DMS153 (cell line): ENCODE results near the gene TSR1.
"Not testable (repeated sequence)": the region's sequence is repeated elsewhere in the genome, so short reads cannot be mapped to it uniquely, and the experiment has no call there.

Source experiments
- DNase-seq: peaks from one replicate; lab custom pipeline; 2025; lab: John Stamatoyannopoulos, UW

The TSR1 gene

GRCh38 chr17:2336852-2337543 lies 741 bp upstream of the TSR1 start, which contains the start of gene SGSM2:
Gene SGSM2 (plus strand): TSS chr17:2337501. CDS start chr17:2337689, 188 bp downstream.
- DNase-seq, result no peak

GRCh38 chr17:2335726-2336214 lies 487 bp downstream of the TSR1 start:
- DNase-seq, result no peak

- DNase-seq, result no peak
Measured at GRCh38 chr17:2331303-2331702, 5.0 kb downstream of the TSR1 start.

- DNase-seq, result no peak
Measured at GRCh38 chr17:2323629-2324314, 12.5 kb downstream of the TSR1 start.

DNA sequence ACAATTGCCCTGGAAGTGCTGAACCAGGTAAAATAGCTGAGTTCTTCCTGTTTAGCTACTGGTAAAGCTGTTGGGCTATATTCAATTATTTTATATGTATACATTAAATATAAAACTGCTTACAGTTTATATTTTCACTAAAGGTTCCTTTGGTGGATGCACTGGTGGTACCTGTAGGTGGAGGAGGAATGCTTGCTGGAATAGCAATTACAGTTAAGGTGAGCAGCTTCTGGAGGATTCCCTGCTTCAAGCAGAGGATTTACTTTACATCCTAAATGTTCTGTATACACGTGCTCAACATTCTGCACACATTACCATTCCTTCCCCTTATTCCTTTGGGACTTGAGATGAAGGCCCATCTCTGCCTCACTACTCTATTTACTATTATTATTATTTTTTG lies 14.9 kb downstream of the TSR1 start:
- no peak for DNase-seq

- no peak for DNase-seq
Measured at GRCh38 chr17:2319051-2319450, 17.2 kb downstream of the TSR1 start.

DNA sequence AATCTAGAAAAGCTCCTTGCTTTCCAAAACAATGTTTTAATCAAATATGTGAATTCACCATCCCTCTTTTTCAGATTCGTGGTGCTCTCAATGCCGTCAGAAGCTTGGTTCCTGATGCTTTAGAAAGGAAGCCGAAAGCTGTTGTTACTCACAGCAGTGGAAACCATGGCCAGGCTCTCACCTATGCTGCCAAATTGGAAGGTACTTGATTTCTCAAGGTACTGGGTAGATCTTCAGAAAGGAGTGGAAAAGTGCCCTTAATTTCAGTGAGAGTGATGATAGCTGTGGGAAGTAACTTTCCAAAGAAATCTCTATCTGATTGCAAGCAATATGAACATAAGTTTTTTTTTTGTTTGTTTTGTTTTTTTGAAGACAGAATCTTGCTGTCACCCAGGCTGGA lies 18.5 kb downstream of the TSR1 start:
- no peak for DNase-seq

DNA sequence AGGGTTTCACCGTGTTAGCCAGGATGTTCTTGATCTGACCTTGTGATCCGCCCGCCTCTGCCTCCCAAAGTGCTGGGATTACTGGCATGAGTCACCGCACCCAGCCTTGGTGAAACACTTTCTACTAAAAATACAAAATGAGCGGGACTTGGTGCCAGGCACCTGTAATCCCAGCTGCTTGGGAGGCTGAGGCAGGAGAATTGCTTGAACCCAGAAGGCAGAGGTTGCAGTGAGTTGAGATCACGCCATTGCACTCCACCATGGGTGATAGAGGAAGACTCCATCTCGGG lies 19.4 kb downstream of the TSR1 start:
- DNase-seq, result not testable (repeated sequence)

DNA sequence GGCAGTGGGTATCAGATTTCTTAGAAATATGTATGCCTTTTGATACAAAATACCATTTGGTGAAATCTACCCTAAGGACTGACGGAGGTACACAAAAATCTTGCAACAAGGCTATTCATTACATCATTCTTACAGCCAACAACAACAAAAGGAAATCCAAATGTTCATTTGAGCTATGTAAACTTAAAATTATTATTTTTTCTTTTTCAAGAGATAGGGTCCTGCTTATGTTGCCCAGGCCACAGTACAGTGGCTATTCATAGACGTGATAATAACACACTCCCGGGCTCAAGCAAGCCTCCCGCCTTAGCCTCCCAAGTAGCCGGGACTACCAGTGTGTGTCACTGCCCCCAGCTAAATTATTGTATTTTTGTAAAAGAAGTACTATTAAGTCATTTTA lies 23.5 kb downstream of the TSR1 start:
- DNase-seq, result no peak

GRCh38 chr17:2309338-2310154 lies 26.7 kb downstream of the TSR1 start:
- no peak for DNase-seq

- no peak for DNase-seq
Measured at GRCh38 chr17:2304931-2305330, 31.3 kb downstream of the TSR1 start.

DNA sequence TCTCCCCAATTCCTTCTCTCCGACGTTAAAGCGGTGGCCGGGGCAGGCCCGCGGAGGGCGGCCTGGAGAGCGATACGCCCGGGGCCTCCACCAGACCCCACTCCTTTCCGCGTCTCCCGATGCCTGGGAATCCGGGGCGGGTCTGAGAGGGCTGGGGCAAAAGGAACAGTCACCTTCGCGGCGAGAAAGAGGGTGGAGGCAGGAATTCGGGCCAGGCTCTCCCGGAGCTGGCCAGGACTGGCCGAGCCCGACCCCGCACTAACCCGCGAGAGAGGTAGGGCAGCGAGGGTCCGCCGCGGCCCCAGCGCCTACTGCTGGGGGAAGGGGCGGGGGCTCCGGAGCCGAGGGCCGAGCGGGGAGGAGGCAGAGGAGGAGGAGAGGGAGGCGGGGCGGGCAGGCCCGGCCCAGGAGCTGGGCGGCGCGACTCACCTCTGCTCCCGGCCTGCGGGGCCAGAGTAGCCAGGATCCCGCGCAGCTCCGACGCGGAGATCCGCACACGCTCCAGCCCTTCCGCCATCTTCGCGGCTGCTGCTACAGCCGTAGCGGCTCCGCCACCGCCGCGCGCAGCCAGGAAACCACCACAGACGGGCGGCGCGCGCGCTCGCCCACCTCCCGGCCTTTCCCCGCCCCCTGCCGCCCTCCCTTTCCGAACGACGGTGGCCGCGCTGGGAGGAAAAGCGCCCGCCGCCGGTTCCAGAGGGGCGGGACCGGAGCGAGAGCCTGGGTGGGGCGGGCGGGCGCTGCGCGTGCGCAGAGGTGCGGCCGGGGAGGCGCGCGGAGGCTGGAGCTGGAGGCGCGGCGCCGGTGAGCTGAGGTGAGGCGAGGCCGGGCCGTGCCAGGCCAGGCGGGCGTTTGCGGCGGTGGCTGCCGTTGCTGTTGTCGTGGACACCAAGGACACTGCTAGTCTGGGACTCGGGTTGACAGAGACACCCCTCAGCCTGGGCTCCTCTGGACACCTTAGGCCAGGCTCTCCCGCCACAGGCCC lies 32.8 kb downstream of the TSR1 start, which contains the start of the genes SMG6 and SRR:
Gene SMG6 (minus strand): TSS at position 582 of the 985 bp plus-strand sequence. CDS start 65 bp downstream, at position 517.
Gene SRR (plus strand): TSS at position 747 of the 985 bp plus-strand sequence. CDS start 11,611 bp downstream, outside the sequence.
- peak; percentile 31 for DNase-seq

DNA sequence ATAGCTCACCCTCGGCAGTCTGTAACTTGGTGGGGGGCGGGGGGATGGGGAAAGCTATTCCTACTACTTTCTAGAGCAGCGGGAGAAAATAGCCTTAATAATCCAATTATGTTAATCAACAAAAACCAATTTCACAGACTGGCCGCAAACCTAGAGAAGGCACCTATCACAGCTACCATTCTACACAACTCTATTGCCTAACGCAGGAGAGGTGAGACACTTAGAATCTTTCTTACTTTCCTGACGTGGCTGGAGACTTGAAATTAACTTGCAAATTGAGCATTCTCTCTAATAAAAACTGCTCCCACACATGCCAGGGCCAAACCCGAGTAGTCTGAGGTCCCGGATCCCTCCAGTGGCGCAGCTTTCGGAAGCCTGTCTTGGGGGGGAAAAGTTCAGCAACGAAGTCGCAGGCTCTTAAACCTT lies 33.5 kb downstream of the TSR1 start:
- DNase-seq, result no peak

- no peak for DNase-seq
Measured at GRCh38 chr17:2299756-2300155, 36.5 kb downstream of the TSR1 start.

DNA sequence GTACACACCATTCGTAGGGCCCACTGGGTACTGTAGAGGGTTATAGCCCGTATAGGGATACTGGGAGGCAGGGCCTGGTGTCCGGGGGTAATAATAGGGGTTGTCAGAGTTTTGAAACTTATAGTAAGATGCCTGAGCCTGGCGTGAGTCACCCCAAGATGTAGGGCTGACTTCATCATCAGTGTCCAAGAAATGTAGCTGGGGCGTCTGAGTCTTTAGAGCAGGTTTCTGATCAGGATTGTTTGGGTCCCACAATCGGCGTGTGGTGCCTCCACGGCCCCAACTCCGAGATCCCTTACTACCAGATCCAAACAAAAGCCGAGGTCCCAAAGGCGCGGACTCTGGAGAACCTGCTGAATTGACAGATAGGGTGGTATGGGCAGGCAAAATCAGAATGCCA lies 37.1 kb downstream of the TSR1 start:
- DNase-seq, result no peak

- DNase-seq, result no peak
Measured at GRCh38 chr17:2297023-2297422, 39.2 kb downstream of the TSR1 start.

DNA sequence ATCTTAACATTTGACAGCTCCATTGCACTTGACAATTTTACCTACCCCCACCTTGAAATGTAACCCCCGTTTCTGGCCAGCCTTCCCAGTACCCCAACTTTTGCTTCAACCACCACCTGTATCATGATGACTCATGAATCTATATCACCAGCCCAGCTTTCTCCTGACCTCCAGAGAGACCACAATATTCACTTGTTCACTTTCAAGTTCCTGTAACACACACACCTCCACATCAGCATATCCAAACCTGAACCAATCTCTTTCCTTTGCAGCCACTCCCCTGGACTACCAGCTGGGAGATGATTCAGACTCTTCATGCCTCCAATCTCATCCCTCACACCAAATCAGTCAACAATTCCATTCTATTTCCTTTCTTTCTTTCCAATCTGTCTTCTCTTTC lies 40.7 kb downstream of the TSR1 start:
- no peak for DNase-seq

- DNase-seq, result no peak
Measured at GRCh38 chr17:2292100-2292499, 44.2 kb downstream of the TSR1 start.

DNA sequence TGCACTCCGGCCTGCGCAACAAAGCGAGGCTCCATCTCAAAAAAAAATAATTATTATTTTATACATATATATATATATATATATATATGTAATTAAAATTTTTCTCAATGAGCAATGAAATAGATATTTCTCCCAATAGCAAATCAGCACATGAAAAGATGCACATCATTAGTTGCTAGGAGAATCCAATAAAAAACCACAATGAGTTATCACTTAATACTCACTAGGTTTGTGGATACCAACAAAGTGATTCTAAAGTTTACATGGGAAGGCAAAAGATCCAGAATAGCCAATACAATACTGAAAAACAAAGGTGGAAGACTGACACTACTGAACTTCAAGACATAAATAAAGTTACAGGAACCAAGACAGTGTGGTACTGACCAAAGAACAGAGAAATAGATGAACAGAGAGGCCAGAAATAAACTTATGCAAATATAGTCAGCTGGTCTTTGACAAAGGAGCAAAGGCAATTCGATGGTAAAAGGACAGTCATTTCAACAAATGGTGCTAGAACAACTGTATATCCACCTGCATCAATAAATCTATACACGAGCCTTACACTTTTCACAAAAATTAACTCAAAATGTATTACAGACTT lies 46.3 kb downstream of the TSR1 start:
- no peak for DNase-seq

DNA sequence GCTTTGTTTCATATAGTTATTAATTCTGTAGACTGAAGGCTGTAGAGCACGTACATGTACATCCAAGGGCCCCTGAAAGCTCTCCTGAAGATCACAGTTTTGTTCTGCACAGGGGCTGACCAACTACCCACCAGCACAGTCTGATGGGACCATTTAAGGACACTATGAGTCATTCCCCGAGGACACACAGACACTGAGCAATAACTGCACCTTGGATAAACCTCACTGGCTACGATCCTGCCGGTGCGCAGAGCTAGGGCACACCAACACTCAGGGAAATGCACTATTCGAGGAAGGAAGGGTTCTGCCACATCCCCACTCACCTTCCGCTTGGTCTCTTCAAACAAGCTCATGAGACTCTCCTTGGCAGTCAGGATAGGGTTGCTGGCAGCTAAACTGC lies 53.0 kb downstream of the TSR1 start:
- no peak for DNase-seq

DNA sequence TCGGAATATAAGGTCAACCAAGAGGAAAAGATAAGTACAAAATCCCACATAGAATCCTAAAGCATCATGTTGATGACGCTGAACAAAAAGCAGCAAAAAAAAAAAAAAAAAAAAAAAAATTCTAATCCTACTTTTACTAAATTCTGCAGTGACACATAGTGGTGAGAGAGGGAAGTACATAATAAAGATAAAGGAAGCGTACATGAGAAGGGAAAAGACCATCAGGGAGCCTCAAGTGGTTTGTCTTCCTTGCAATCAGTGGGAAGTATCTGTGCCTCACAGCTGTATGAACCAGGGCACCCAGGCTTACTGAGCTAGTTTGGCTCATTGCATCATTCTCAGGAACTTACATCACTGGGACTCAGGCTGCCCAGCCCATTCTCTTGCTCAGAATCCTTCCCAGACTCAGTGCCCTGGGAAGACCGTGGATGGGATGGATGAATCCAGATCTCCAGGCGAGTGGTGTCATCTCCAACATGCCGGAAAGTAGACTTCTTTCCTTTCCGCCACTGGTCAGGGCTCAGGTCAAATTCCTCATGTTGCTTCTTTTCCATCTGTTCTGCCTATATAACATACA lies 53.9 kb downstream of the TSR1 start:
- DNase-seq, result no peak
